ENCODE results near the gene DVL2. TPM values are rescaled to one million over a fixed set of nuclear protein-coding genes. Genes with fewer than 3 reads are reported as not detected.

Gene DVL2
- total and polyA plus RNA-seq, 2 of the 13 experiments (the other 11 are each of a cell fraction or from before 2014, with no cell fraction given), result 5.7 to 38.2 TPM

DNA sequence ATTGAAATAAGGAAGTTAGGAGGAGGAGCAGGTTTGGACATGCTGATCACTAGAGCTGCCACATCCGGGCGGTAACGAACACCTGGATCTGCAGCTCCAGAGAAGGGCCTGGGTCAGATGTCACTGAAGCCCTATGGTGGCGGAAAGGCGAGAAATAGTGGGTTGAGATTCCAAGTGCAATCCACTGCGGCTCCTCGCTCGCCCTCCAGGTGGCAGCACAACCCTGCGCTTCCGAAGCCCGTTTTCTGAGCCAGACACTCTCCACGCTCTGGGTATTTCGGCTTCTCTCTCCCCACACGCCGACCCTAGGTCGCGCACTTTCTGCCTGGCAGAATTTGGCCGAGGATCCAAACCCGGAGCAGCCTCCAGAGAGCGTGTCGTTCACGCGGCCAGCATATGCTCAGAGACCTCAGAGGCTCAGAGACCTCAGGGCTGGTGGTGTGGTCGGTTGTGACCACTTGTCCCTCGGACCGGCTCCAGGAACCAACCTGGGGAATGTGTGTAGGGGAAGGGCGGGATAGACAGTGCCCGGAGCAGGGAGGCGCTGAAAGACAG lies 46.3 kb upstream of the DVL2 start (continued):
- TF ChIP-seq, protein P1, sequence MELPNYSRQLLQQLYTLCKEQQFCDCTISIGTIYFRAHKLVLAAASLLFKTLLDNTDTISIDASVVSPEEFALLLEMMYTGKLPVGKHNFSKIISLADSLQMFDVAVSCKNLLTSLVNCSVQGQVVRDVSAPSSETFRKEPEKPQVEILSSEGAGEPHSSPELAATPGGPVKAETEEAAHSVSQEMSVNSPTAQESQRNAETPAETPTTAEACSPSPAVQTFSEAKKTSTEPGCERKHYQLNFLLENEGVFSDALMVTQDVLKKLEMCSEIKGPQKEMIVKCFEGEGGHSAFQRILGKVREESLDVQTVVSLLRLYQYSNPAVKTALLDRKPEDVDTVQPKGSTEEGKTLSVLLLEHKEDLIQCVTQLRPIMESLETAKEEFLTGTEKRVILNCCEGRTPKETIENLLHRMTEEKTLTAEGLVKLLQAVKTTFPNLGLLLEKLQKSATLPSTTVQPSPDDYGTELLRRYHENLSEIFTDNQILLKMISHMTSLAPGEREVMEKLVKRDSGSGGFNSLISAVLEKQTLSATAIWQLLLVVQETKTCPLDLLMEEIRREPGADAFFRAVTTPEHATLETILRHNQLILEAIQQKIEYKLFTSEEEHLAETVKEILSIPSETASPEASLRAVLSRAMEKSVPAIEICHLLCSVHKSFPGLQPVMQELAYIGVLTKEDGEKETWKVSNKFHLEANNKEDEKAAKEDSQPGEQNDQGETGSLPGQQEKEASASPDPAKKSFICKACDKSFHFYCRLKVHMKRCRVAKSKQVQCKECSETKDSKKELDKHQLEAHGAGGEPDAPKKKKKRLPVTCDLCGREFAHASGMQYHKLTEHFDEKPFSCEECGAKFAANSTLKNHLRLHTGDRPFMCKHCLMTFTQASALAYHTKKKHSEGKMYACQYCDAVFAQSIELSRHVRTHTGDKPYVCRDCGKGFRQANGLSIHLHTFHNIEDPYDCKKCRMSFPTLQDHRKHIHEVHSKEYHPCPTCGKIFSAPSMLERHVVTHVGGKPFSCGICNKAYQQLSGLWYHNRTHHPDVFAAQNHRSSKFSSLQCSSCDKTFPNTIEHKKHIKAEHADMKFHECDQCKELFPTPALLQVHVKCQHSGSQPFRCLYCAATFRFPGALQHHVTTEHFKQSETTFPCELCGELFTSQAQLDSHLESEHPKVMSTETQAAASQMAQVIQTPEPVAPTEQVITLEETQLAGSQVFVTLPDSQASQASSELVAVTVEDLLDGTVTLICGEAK (IDR thresholded peaks at IDR 0.05), result no peak
- TF ChIP-seq, protein P1 (CRISPR knock-in tag; IDR thresholded peaks at IDR 0.05), result no peak
- TF ChIP-seq ZNF562 (CRISPR knock-in tag; IDR thresholded peaks at IDR 0.05; ENCODE audit: borderline replicate concordance), result no peak
- no peak; the same call in 1 of the 2 replicates for TF ChIP-seq SAFB2 (CRISPR knock-in tag; IDR thresholded peaks at IDR 0.05; ENCODE audit: borderline replicate concordance, low read depth)
- no peak for TF ChIP-seq MED8 (CRISPR knock-in tag; IDR thresholded peaks at IDR 0.05; ENCODE audit: insufficient replicate concordance)
- TF ChIP-seq, protein P2, sequence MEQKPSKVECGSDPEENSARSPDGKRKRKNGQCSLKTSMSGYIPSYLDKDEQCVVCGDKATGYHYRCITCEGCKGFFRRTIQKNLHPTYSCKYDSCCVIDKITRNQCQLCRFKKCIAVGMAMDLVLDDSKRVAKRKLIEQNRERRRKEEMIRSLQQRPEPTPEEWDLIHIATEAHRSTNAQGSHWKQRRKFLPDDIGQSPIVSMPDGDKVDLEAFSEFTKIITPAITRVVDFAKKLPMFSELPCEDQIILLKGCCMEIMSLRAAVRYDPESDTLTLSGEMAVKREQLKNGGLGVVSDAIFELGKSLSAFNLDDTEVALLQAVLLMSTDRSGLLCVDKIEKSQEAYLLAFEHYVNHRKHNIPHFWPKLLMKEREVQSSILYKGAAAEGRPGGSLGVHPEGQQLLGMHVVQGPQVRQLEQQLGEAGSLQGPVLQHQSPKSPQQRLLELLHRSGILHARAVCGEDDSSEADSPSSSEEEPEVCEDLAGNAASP (CRISPR knock-in tag; IDR thresholded peaks at IDR 0.05; ENCODE audit: borderline replicate concordance), result peak; percentile 48; the same call in 1 of the 2 replicates
- TF ChIP-seq U2AF2 (IDR thresholded peaks at IDR 0.05; ENCODE audit: low read depth, low read length), result no peak
- peak; percentile 9; the same call in 1 of the 2 replicates for TF ChIP-seq ZNF34 (CRISPR knock-in tag; IDR thresholded peaks at IDR 0.05; ENCODE audit: borderline replicate concordance)
- TF ChIP-seq, protein P3, sequence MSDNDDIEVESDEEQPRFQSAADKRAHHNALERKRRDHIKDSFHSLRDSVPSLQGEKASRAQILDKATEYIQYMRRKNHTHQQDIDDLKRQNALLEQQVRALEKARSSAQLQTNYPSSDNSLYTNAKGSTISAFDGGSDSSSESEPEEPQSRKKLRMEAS (IDR thresholded peaks at IDR 0.05), result peak; percentile 79
- TF ChIP-seq, protein P4, sequence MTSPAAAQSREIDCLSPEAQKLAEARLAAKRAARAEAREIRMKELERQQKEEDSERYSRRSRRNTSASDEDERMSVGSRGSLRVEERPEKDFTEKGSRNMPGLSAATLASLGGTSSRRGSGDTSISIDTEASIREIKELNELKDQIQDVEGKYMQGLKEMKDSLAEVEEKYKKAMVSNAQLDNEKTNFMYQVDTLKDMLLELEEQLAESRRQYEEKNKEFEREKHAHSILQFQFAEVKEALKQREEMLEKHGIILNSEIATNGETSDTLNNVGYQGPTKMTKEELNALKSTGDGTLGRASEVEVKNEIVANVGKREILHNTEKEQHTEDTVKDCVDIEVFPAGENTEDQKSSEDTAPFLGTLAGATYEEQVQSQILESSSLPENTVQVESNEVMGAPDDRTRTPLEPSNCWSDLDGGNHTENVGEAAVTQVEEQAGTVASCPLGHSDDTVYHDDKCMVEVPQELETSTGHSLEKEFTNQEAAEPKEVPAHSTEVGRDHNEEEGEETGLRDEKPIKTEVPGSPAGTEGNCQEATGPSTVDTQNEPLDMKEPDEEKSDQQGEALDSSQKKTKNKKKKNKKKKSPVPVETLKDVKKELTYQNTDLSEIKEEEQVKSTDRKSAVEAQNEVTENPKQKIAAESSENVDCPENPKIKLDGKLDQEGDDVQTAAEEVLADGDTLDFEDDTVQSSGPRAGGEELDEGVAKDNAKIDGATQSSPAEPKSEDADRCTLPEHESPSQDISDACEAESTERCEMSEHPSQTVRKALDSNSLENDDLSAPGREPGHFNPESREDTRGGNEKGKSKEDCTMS (CRISPR knock-in tag; conservative IDR thresholded peaks at IDR 0.05), result no peak
- no peak for TF ChIP-seq TRIM24 (CRISPR knock-in tag; IDR thresholded peaks at IDR 0.05)
- TF ChIP-seq, protein P5, sequence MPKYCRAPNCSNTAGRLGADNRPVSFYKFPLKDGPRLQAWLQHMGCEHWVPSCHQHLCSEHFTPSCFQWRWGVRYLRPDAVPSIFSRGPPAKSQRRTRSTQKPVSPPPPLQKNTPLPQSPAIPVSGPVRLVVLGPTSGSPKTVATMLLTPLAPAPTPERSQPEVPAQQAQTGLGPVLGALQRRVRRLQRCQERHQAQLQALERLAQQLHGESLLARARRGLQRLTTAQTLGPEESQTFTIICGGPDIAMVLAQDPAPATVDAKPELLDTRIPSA (CRISPR knock-in tag; IDR thresholded peaks at IDR 0.05; ENCODE audit: borderline replicate concordance), result no peak
- peak; percentile 37; the same call in 1 of the 2 replicates for TF ChIP-seq FOXA3 (CRISPR knock-in tag; IDR thresholded peaks at IDR 0.05)

Data from HepG2 (cell line).